GM19452 (cell line): ENCODE measurements around the gene THSD7A.

Source experiments
- ATAC-seq: cut with Tn5 transposase; IDR thresholded peaks from one replicate; pipeline ENCODE4 v1.9.1; 2021; ENCODE audit not compliant: unreplicated experiment

THSD7A gene

DNA sequence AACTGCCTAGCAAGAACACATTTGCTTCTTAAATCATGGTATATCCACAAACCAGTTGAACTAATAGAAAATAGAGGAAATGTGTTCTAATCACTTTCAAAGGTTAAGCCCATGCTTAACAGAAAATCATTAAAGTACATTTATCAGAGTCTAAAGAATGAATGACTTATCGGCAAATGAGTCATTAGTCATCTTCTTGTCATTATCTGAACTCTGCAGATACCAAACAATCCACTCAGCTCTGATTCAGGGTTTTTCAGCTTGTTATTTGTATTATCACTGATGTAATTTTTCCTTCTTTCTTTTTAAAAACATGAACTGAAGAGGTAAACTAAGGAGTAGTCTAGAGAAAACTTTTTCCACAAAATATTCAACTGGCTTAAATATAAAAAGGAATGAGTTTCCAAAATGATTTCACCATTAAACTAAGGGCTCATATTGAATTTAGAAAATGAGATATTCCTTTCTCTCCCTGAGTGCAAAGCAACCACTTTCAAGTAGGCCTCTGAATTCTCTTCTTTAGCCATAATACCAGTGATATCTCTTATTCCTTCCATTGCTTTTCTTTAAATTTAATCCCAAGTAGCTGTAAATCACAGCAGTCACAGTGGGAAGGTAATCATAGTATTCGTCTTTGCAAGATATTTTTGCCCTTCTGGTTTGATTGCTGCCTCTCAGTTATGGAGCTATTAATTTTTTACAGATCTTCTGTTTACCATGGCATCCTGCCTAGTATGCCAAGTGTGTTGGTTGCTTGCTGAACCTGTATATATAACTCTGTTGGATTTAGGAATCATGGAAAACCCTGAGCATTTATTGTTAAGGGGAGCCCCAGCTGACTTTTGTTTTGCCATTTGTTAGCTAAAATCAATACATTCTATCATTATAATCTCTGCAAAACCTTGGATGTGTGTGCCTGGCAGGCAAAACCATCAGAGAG lies 125.1 kb downstream of the THSD7A start:
- ATAC-seq: no peak

DNA sequence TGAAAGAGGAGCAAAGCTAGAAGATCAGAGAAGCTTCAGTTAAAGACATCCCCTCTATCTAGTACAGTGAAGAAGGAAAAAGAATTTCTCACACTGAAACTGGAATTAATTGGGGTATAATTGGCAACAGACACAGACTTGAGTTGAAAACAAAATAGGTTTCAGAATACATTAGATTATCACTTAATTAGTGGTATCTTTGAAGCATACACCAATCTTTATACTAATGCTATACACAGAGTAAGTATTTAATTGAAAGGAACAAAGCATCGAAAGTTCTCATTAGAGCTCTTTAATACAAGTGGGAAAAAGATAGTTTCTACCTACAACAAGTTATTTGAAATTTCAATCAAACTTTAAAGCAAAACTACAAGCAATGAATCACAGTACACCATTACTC lies 128.2 kb downstream of the THSD7A start:
- no peak for ATAC-seq

DNA sequence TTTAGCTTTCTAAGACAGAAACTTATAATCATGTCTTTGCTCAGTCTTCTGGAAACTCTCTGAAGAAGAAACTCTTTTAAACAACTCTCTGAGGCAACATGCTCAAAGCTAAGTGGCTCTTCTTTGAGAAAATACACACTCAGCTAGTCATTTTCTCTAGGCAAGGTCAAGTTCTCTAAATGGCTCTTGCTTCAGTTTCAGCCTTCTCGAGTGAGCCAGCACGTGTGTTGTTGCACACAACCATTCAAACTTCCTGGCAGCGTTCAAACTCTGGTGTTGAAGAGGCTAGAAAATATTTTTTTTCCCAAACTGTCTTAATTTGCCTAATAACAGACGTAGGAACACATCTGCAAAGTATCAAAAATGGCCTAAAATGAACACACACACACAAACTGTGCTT lies 129.1 kb downstream of the THSD7A start:
- no peak for ATAC-seq

DNA sequence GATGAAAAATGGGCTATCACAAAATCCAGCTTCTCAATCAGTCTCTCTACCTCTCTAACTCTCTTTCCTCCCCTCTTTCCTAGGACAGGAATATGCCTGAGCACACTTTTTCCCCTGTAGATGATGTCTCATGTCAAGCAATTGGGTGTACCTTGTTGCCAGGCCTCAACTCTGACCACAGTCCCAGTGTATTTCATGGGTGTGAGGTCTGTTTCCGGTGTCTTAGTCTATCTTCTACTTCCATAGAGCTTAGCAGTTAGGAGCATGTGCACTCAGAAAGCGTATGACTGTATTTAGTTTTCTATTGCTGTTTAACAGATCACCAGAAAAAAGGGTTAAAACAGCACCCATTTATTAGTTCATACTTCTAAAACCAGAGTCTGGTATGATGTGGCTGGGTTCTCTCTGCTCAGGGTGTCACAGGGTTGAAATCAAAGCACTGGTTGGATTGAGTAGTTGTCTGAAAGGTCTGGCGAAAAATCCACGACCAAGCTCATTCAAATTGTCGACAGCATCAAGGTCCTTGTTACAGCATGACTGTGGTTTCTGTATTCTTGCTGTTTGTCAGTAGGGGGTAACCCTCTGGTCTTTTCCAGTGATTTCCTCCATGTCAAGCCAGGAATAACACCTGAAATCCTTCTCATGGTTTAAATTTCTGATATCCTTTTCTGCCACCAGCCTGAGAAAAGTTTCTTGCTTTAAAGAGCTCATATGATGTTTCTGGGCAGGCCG lies 130.0 kb downstream of the THSD7A start:
- no peak for ATAC-seq

DNA sequence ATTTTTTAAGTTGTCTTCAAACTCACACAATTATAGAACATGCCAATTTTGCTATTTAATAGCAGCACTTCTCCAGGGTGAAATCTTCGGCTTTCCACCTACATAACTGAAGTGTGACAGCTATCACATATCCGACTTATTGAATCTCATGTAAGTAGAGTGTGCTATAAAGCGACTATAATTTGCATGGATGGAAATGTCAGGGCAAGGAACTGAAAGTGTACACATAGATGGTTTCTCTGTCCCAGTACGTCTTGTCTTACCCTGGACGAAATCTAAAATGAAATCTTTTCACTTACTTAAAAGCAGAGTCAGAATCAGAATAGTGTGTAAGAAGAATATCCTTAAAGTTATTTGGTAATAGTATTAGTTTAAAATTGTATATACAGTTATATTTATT lies 132.3 kb downstream of the THSD7A start:
- no peak for ATAC-seq

DNA sequence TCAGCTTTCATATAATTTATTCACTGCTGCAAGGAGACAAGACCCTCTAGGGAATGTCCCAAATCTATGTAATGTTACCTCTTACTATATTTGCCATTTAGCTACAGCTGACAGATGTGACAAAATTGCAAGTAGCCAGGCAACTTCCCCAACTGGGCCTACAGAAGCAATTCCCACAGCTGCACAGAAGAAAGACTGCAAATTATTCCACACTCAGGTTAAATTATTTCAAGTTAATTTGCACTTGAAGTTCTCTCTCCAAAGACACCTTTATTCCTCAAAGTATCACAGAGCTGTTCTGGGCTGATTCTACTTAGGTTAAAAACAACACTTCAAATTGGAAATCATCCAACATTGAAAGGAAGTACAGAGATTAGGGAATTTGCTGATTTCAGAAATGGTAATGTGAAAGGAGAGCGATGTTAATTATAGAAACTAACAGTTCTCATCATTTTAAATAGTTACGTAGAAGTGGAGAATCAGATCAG lies 133.6 kb downstream of the THSD7A start:
- ATAC-seq: no peak

DNA sequence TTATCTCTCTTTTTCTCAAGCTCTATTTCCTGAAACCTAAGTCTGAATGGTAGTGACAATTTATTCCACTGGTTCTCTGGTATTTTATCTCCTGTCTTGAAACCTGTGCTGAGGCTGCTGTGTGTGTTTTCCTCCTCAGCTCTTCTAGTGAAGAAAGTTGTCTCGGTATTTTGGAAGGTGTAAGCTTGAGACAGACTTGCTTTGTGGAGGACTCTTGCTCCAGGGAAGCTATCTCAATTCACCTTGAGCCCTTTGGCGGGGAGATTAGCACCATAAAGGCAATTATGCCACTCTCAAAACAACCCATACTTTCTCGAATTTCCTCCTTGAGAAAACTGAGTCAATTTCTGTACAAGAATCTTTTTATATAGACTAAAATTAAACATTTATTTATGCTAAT lies 141.6 kb downstream of the THSD7A start:
- no peak for ATAC-seq

DNA sequence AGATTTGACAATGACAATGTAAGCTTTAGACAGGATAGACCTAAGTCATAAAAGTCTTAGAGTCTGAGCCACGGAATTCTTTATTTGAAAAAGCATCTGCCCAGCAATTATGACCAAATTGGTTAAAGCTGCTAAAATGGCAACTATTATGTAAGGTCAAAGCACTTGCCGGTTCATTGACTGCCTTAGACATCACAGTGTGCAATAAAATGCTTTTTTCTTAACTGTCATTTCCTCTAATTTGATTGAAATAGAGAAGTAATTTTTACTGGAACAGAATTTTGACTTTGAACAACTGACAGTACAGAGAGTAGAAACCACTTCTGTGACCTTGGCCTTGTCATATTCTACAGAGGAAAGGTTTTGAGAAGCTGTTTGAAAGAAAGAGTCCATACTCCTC lies 142.9 kb downstream of the THSD7A start:
- no peak for ATAC-seq

DNA sequence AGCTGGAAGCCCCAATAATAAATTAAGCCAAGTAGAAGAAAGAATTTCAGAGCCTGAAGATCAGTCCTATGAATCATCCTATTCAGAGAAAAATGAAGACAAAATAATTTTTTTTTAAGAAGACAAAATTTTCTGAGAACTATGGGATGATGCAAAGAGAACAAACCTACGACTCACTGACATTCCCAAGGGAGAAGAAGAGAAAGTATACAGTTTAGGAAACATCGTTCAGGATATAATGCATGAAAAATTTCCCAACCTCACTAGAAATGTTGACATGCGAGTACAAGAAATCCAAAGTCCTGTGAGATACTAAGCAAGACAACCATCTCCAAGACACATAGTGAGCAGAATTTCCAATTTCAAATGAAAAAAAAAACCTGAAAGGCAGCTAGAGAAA lies 150.5 kb downstream of the THSD7A start:
- ATAC-seq: no peak

DNA sequence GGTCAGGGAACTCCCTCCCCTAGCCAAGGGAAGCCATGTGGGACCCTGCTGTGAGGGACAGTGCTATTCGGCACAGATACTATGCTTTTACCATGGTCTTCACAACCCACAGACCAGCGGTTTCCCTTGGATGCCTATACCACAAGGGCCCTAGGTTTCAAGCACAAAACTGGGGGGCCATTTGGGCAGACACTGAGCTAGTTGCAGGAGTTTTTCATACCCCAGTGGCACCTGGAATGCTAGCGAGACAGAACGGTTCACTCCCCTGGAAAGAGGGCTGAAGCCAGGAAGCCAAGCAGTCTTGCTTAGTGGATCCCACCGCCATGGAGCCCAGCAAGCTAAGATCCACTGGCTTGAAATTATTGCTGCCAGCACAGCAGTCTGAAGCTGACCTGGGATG lies 156.8 kb downstream of the THSD7A start:
- ATAC-seq: no peak

- ATAC-seq: no peak
These were observed 163.3 kb downstream of the THSD7A start for GRCh38 chr7:11668727-11669126.

DNA sequence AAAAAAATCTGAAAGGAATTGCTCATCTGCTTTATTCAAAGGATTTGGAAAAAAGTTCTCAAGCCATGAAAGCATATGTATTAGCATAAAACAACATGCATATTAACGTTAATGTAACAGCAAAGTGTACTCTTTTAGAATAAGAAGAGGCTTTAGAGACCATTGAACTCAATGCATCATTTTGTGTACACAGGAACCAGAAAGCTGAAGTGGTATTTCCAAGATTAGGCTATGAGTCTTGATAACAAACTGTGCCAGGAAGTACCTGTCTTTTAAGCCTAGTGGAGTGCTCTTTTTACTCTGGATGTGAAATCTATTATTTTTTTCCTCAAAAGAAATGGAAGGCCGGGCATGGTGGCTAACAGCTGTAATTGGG lies 164.2 kb downstream of the THSD7A start:
- ATAC-seq: no peak

DNA sequence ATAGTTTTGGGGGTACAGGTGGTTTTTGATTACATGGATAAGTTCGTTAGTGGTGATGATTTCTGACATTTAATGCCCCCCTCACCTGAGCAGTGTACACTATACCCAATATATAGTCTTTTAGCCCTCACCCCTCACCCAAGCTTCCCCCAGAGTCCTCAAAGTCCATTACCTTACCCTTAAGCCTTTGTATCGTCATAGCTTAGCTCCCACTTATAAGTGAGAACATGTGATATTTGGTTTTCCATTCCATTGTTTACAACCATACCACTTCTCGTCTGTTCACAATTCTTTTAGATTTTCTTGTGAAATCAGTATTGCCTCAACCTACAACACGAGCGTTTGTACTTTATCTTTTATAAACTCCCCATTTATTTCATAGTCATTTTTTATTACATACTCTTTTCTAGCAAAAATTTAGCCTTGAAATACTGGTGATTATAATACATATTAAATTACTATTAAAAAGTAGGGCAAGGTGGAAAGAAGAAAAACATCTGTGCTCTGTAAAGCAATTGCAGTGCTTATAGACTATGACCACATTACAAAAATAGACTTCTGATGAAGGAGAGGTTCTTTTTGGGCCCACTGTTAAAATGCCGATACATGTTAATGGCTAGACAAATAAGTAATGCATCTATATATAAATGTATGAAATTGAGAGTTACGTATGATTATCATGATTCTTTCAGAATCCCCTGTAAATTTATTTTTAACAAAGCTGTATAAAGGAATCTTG lies 164.8 kb downstream of the THSD7A start:
- ATAC-seq: no peak

GRCh38 chr7:11665357-11665756 lies 166.6 kb downstream of the THSD7A start:
- no peak for ATAC-seq

DNA sequence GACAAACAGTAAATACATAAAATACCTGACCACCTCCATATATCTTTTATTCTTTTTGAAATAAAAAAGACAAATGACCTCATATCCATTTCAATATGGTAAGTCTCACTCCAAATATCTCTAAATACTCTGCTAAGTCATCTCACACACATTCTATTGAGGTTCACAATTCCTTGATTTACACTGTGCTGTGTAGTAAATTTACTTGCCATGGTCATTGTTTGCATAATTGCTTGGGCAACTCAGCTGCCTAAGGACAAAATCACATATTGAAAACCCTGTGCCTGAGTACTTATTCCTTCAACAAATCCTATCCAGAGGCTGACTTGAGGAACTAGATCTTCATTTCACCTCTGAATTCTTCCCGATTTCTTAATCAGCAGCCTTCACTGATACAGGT lies 176.4 kb downstream of the THSD7A start:
- ATAC-seq: no peak

- no peak for ATAC-seq
These were observed 176.8 kb downstream of the THSD7A start for GRCh38 chr7:11655163-11655562.

DNA sequence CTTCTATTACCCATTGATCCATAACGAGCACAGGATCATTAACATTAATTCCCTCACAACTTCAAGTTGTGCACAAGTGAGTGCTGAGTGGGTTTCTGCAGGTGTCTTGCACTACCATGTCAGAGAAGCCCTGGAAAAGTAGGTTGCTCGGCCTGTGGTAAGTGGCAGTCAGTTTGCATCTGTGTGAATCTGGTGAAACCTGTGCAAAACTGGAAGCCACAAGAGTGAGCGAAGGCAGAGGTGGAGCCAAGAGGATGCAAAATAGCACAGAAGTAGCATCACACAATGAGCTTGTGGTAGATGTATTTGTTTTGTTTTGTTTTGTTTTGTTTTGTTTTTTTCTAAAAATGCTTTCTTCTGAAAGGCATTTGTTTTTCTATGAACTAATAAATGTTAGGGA lies 181.5 kb downstream of the THSD7A start:
- no peak for ATAC-seq

DNA sequence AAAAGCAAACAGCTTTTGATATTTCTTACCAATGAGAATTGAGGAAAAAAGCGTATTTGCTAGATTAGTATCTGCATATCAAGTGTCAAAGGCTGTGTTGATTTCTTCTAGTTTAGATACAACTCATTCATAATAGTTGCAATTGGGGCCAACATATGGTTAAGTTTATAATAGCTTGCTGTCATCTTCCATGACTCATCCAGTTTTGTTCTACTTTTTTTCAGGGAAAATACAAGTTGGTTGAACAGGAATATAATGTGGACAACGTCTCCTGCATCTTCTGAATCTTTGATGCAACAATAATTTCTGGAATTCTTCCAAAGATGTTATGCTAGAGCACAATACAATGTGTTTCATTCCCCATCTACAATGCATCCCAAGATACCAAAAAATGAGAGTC lies 182.0 kb downstream of the THSD7A start:
- no peak for ATAC-seq

DNA sequence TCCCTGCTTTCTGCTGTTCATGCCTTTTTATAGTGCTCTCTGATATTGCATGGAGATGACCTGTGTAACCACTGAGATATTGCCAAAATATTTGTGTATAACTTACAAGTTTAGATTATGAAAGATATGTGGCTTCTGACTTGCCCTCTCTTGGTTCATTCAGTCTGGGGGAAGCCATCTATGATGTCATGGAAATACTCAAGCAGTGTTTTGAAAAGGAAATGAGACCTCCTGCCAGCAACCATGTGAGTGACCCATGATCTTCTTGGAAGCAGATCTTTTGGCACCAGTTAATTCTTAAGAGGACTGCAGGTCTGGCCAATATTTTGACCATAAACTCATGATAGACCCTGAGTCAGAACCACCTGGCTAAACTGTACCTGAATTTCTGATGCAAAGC lies 183.0 kb downstream of the THSD7A start:
- no peak for ATAC-seq

DNA sequence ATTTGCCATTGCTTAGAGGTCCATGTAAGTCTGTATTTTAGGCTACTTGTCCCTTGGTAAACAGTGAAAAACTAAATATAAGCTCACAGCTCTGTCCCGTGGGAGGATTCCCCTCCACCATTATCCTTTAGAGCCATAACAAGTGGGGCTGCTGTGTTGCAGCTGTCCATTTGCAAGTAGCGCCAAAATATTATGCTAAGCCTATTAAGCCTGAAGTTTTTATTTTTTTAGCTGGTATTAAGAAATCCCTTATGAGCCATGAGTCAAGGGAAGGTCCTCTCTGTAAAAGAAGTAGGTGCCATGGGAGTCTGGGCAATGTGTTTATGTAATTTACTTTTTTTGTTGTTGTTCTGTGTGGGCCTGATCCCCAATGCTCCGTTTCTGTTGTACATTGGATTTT lies 183.9 kb downstream of the THSD7A start:
- ATAC-seq: no peak

DNA sequence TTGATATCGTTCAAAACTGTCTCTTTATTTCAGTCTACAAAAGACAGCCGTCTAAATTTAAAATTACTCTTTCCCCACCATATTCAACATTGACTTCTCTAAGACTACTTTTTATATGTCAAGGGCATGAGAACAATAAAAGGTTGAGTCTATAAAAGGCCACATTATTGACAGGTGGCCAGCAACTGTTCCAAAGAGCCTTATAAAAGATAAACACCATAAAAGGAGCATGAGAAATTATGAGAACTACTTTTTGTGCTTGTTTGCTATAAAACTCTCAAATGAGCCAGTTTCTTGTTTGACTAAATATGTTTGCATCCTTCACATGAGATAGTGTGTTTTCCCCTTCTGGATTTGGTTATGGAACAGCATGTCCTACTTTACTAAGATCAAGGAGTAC lies 189.2 kb downstream of the THSD7A start:
- ATAC-seq: no peak

- no peak for ATAC-seq
These were observed 189.7 kb downstream of the THSD7A start for GRCh38 chr7:11642276-11642675.
